BLaER1 treated with 17β-estradiol and CSF1 and Interleukin-3, amounts not matched to agents 10 nM and 100 nM (cell line): ENCODE data around the gene ADAMTSL4.
A peak's percentile ranks its signal among the peaks of the same experiment; 100 is the strongest.

Experiments
- H3K27ac ChIP-seq, 11 experiments: shearing (Covaris generic); formaldehyde crosslinking; 2 replicates each; pipeline ENCODE4 v1.8.1; 2022
- H3K27me3 ChIP-seq, 11 experiments: shearing (Covaris generic); formaldehyde crosslinking; 2 replicates each; pipeline ENCODE4 v1.8.1; 2022
- H3K36me3 ChIP-seq, 11 experiments: shearing (Covaris generic); formaldehyde crosslinking; 2 replicates each; pipeline ENCODE4 v1.8.1; 2022
- H3K4me1 ChIP-seq, 10 experiments: shearing (Covaris generic); formaldehyde crosslinking; 2 replicates each; pipeline ENCODE4 v1.8.1; 2022
- H3K4me2 ChIP-seq, 11 experiments: shearing (Covaris generic); formaldehyde crosslinking; 2 replicates each; pipeline ENCODE4 v1.8.1; 2022
- H3K4me3 ChIP-seq, 10 experiments: shearing (Covaris generic); formaldehyde crosslinking; 2 replicates each; pipeline ENCODE4 v1.8.1; 2022
- H3K9ac ChIP-seq, 11 experiments: shearing (Covaris generic); formaldehyde crosslinking; 2 replicates each; pipeline ENCODE4 v1.8.1; 2022
- H3K9me3 ChIP-seq, 11 experiments: shearing (Covaris generic); formaldehyde crosslinking; replicated peaks in 1 of 11; 2 replicates each; pipeline ENCODE4 v1.8.1; 2022
- H4K20me1 ChIP-seq, 11 experiments: shearing (Covaris generic); formaldehyde crosslinking; 2 replicates each; pipeline ENCODE4 v1.8.1; 2022
- Cebpa-rat ChIP-seq, 11 experiments: shearing (Covaris generic); IDR thresholded peaks; 2 replicates each; pipeline ENCODE4 v1.8.1; 2022

ADAMTSL4 gene

GRCh38 chr1:150548632-150549495 is at the start of gene ADAMTSL4:
TSS of gene ADAMTSL4 (plus strand) at chr1:150549408. CDS start at chr1:150552289, 2,881 bp downstream.
- Histone ChIP-seq H4K20me1 (no peaks in the 10 kb centered on the region; a peak in 1 of 22 replicates), H3K4me2 (peak within 1 kb of the TSS; percentile 87 to 98 (median 94)), H3K27me3 (peaks cover 0 to 15% (median 0%) of the 10 kb centered on the region in 11 experiments; a peak in 7 of 22 replicates), H3K4me1 (peaks cover 46 to 64% (median 55%) of the 10 kb centered on the region in 10 experiments), H3K4me3 (peak within 1 kb of the TSS; percentile 55 to 72 (median 64)), H3K9me3 (no peaks in the 10 kb centered on the region), H3K9ac (peak within 1 kb of the TSS; percentile 73 to 90 (median 83)), H3K36me3 (peaks cover 0 to 9% (median 0%) of the 10 kb centered on the region in 11 experiments; a peak in 4 of 22 replicates), H3K27ac (peak within 1 kb of the TSS; percentile 71 to 96 (median 90))
- no peak for TF ChIP-seq Cebpa-rat (IDR thresholded peaks at IDR 0.05)

- Histone ChIP-seq H3K4me3 (no peak overlapping the region), H3K27me3 (no peaks in the 10 kb centered on the region), H3K9ac (peak overlapping the region in 1 of 11 experiments; percentile 2; a peak in 1 of 22 replicates), H3K27ac (0 out of 22 replicates have a peak overlapping the region, but pooled peaks of 1 of the 11 experiments have one; percentile 1), H3K9me3 (no peaks in the 10 kb centered on the region), H3K4me2 (no peak overlapping the region), H4K20me1 (peaks cover 0 to 4% (median 0%) of the 10 kb centered on the region in 11 experiments; a peak in 2 of 22 replicates), H3K36me3 (peaks cover 38 to 73% (median 63%) of the 10 kb centered on the region in 11 experiments), H3K4me1 (peaks cover 32 to 44% (median 40%) of the 10 kb centered on the region in 10 experiments)
- TF ChIP-seq Cebpa-rat (IDR thresholded peaks at IDR 0.05), result no peak
These were observed 43.8 kb upstream of the ADAMTSL4 start for GRCh38 chr1:150505431-150505830.

- Histone ChIP-seq H3K27ac (peak within 1 kb of the TSS; percentile 58 to 84 (median 76)), H3K9me3 (no peaks in the 10 kb centered on the region), H3K4me1 (peaks cover 59 to 72% (median 67%) of the 10 kb centered on the region in 10 experiments), H3K36me3 (peaks cover 43 to 75% (median 59%) of the 10 kb centered on the region in 11 experiments), H4K20me1 (peaks cover 0 to 28% (median 0%) of the 10 kb centered on the region in 11 experiments; a peak in 2 of 22 replicates), H3K27me3 (no peaks in the 10 kb centered on the region), H3K4me2 (peak within 1 kb of the TSS; percentile 88 to 100 (median 97)), H3K9ac (peak within 1 kb of the TSS; percentile 66 to 80 (median 76)), H3K4me3 (peak within 1 kb of the TSS; percentile 41 to 72 (median 58))
- no peak for TF ChIP-seq Cebpa-rat (IDR thresholded peaks at IDR 0.05)
These were observed 41.0 kb upstream of the ADAMTSL4 start, which contains the start of gene ECM1 for GRCh38 chr1:150507912-150508864. TSS of gene ECM1 (plus strand) at chr1:150508109. CDS start at chr1:150508210, 101 bp downstream.

GRCh38 chr1:150508982-150509381 is 40.2 kb upstream of the ADAMTSL4 start:
- H3K4me2 ChIP-seq, result peak overlapping the region; percentile 88 to 100 (median 97)
- H3K36me3 ChIP-seq, result peaks cover 42 to 73% (median 54%) of the 10 kb centered on the region in 11 experiments
- H3K27me3 ChIP-seq, result no peaks in the 10 kb centered on the region
- peaks cover 67 to 80% (median 75%) of the 10 kb centered on the region in 10 experiments for H3K4me1 ChIP-seq
- no peaks in the 10 kb centered on the region for H3K9me3 ChIP-seq
- peak overlapping the region; percentile 58 to 84 (median 76); a peak in 21 of 22 replicates for H3K27ac ChIP-seq
- peak overlapping the region; percentile 66 to 80 (median 76) for H3K9ac ChIP-seq
- peaks cover 0 to 30% (median 0%) of the 10 kb centered on the region in 11 experiments; a peak in 2 of 22 replicates for H4K20me1 ChIP-seq
- TF ChIP-seq Cebpa-rat (IDR thresholded peaks at IDR 0.05), result no peak
- H3K4me3 ChIP-seq, result peak overlapping the region; percentile 41 to 72 (median 58); a peak in 19 of 20 replicates

GRCh38 chr1:150511551-150511950 is 37.7 kb upstream of the ADAMTSL4 start:
- H3K4me3 ChIP-seq, result 0 out of 20 replicates have a peak overlapping the region, but pooled peaks of 1 of the 10 experiments have one; percentile 9
- H3K9me3 ChIP-seq, result no peaks in the 10 kb centered on the region
- H3K36me3 ChIP-seq, result peaks cover 16 to 48% (median 29%) of the 10 kb centered on the region in 11 experiments
- H3K27me3 ChIP-seq, result no peaks in the 10 kb centered on the region
- peaks cover 0 to 33% (median 0%) of the 10 kb centered on the region in 11 experiments; a peak in 2 of 22 replicates for H4K20me1 ChIP-seq
- no peak for TF ChIP-seq Cebpa-rat (IDR thresholded peaks at IDR 0.05)
- H3K4me1 ChIP-seq, result peaks cover 87 to 95% (median 92%) of the 10 kb centered on the region in 10 experiments
- H3K27ac ChIP-seq, result peak overlapping the region in 6 of 11 experiments; percentile 24 to 84 (median 54); a peak in 9 of 22 replicates
- peak overlapping the region; percentile 88 to 100 (median 97) for H3K4me2 ChIP-seq
- peak overlapping the region in 7 of 11 experiments; percentile 18 to 66 (median 52); a peak in 9 of 22 replicates for H3K9ac ChIP-seq

GRCh38 chr1:150511985-150512660 is 37.1 kb upstream of the ADAMTSL4 start:
- no peak overlapping the region for H3K9ac ChIP-seq
- H3K36me3 ChIP-seq, result peaks cover 10 to 42% (median 25%) of the 10 kb centered on the region in 11 experiments
- peaks cover 86 to 96% (median 94%) of the 10 kb centered on the region in 10 experiments for H3K4me1 ChIP-seq
- peak overlapping the region; percentile 88 to 100 (median 97) for H3K4me2 ChIP-seq
- H3K4me3 ChIP-seq, result no peak overlapping the region
- H3K27me3 ChIP-seq, result no peaks in the 10 kb centered on the region
- H3K27ac ChIP-seq, result no peak overlapping the region; a peak in 3 of 22 replicates
- TF ChIP-seq Cebpa-rat (IDR thresholded peaks at IDR 0.05), result no peak
- peaks cover 0 to 33% (median 0%) of the 10 kb centered on the region in 11 experiments; a peak in 2 of 22 replicates for H4K20me1 ChIP-seq
- no peaks in the 10 kb centered on the region for H3K9me3 ChIP-seq

- no peak overlapping the region for H3K4me3 ChIP-seq
- H4K20me1 ChIP-seq, result peaks cover 0 to 33% (median 0%) of the 10 kb centered on the region in 11 experiments; a peak in 2 of 22 replicates
- H3K36me3 ChIP-seq, result peaks cover 10 to 37% (median 23%) of the 10 kb centered on the region in 11 experiments; a peak in 21 of 22 replicates
- H3K27me3 ChIP-seq, result no peaks in the 10 kb centered on the region
- peak overlapping the region; percentile 87 to 100 (median 97) for H3K4me2 ChIP-seq
- 0 out of 22 replicates have a peak overlapping the region, but pooled peaks of 1 of the 11 experiments have one; percentile 9 for H3K9ac ChIP-seq
- H3K9me3 ChIP-seq, result no peaks in the 10 kb centered on the region
- H3K4me1 ChIP-seq, result peaks cover 79 to 95% (median 93%) of the 10 kb centered on the region in 10 experiments
- no peak for TF ChIP-seq Cebpa-rat (IDR thresholded peaks at IDR 0.05)
- H3K27ac ChIP-seq, result peak overlapping the region in 2 of 11 experiments; percentile 22 to 34; a peak in 4 of 22 replicates
These were observed 36.4 kb upstream of the ADAMTSL4 start for GRCh38 chr1:150512846-150513245.
